ENCODE data around the gene CCDC33.

Gene CCDC33

GRCh38 chr15:74304431-74304830, 68.3 kb downstream of the CCDC33 start:
- Histone ChIP-seq H3K56ac (ENCODE audit: low read length) (no peak overlapping the region), H3K4me2 (ENCODE audit: low read length) (no peak overlapping the region), H2BK15ac (replicated peaks; ENCODE audit: low read depth) (no peak overlapping the region), H3K27me3 (ENCODE audit: insufficient read depth, low read length, poor library complexity) (no peaks in the 10 kb centered on the region), H3K4me3 (ENCODE audit: low read length) (no peak overlapping the region), H3K79me2 (ENCODE audit: control insufficient read depth, insufficient read depth, low read length) (no peaks in the 10 kb centered on the region), H3K36me3 (ENCODE audit: control insufficient read depth, insufficient read depth, low read length) (no peaks in the 10 kb centered on the region), H3K79me1 (ENCODE audit: low read length) (no peaks in the 10 kb centered on the region), H3K23ac (ENCODE audit: low read length) (no peak overlapping the region), H3K18ac (ENCODE audit: low read length) (no peak overlapping the region), H2AK5ac (ENCODE audit: low read length) (no peak overlapping the region), H4K5ac (ENCODE audit: low read length) (no peak overlapping the region), H3K9ac (ENCODE audit: low read length) (no peak overlapping the region), H3K4ac (ENCODE audit: low read depth, low read length) (peak overlapping the region; percentile 18), H3K4me1 (ENCODE audit: control insufficient read depth, low read depth, low read length) (peaks cover 16% of the 10 kb centered on the region), H2BK5ac (ENCODE audit: low read length) (no peak overlapping the region), H3K27ac (ENCODE audit: low read depth, low read length) (no peak overlapping the region), H4K8ac (ENCODE audit: low read depth, low read length) (no peak overlapping the region), H2BK120ac (ENCODE audit: low read depth, low read length) (no peak overlapping the region)
- WGBS (ENCODE audit: extremely low coverage, insufficient coverage, low lambda C conversion rate), result no CpG with 5 or more reads among the region's 12 CpGs
- no peak for DNase-seq

GRCh38 chr15:74305687-74306086, 69.6 kb downstream of the CCDC33 start:
- H3K4me1 ChIP-seq (ENCODE audit: control insufficient read depth, low read depth, low read length), result peaks cover 16% of the 10 kb centered on the region
- WGBS (ENCODE audit: extremely low coverage, insufficient coverage, low lambda C conversion rate), result no CpG with 5 or more reads among the region's 7 CpGs

GRCh38 chr15:74306781-74307217, 70.7 kb downstream of the CCDC33 start:
- no peak overlapping the region for H3K23ac ChIP-seq (ENCODE audit: low read length)
- H3K27ac ChIP-seq (ENCODE audit: low read depth, low read length), result no peak overlapping the region
- peak overlapping the region; percentile 71 for H3K56ac ChIP-seq (ENCODE audit: low read length)
- peak; percentile 84 for DNase-seq
- H2AK5ac ChIP-seq (ENCODE audit: low read length), result no peak overlapping the region
- H3K4me3 ChIP-seq (ENCODE audit: low read length), result no peak overlapping the region
- no peak overlapping the region for H3K18ac ChIP-seq (ENCODE audit: low read length)
- no CpG with 5 or more reads among the region's 10 CpGs for WGBS (ENCODE audit: extremely low coverage, insufficient coverage, low lambda C conversion rate)
- no peaks in the 10 kb centered on the region for H3K79me1 ChIP-seq (ENCODE audit: low read length)
- no peak overlapping the region for H2BK120ac ChIP-seq (ENCODE audit: low read depth, low read length)
- H4K5ac ChIP-seq (ENCODE audit: low read length), result no peak overlapping the region
- peak overlapping the region; percentile 26 for H3K9ac ChIP-seq (ENCODE audit: low read length)
- H2BK15ac ChIP-seq (replicated peaks; ENCODE audit: low read depth), result no peak overlapping the region
- no peaks in the 10 kb centered on the region for H3K79me2 ChIP-seq (ENCODE audit: control insufficient read depth, insufficient read depth, low read length)
- no peak overlapping the region for H3K4me2 ChIP-seq (ENCODE audit: low read length)
- H3K36me3 ChIP-seq (ENCODE audit: control insufficient read depth, insufficient read depth, low read length), result no peaks in the 10 kb centered on the region
- H3K4ac ChIP-seq (ENCODE audit: low read depth, low read length), result peak overlapping the region; percentile 1
- H4K8ac ChIP-seq (ENCODE audit: low read depth, low read length), result no peak overlapping the region
- H2BK5ac ChIP-seq (ENCODE audit: low read length), result no peak overlapping the region
- H3K27me3 ChIP-seq (ENCODE audit: insufficient read depth, low read length, poor library complexity), result no peaks in the 10 kb centered on the region
- H3K4me1 ChIP-seq (ENCODE audit: control insufficient read depth, low read depth, low read length), result peaks cover 16% of the 10 kb centered on the region

More at GRCh38 chr15:74305687-74306086, 69.6 kb downstream of the CCDC33 start:
- Histone ChIP-seq H3K36me3 (ENCODE audit: control insufficient read depth, insufficient read depth, low read length) (no peaks in the 10 kb centered on the region), H3K18ac (ENCODE audit: low read length) (no peak overlapping the region), H2BK15ac (replicated peaks; ENCODE audit: low read depth) (no peak overlapping the region), H2AK5ac (ENCODE audit: low read length) (no peak overlapping the region), H3K56ac (ENCODE audit: low read length) (no peak overlapping the region), H3K27ac (ENCODE audit: low read depth, low read length) (no peak overlapping the region), H2BK5ac (ENCODE audit: low read length) (no peak overlapping the region), H3K23ac (ENCODE audit: low read length) (no peak overlapping the region), H2BK120ac (ENCODE audit: low read depth, low read length) (no peak overlapping the region), H3K4me3 (ENCODE audit: low read length) (no peak overlapping the region), H4K8ac (ENCODE audit: low read depth, low read length) (no peak overlapping the region), H3K79me1 (ENCODE audit: low read length) (no peaks in the 10 kb centered on the region), H3K4ac (ENCODE audit: low read depth, low read length) (no peak overlapping the region), H3K27me3 (ENCODE audit: insufficient read depth, low read length, poor library complexity) (no peaks in the 10 kb centered on the region), H3K4me2 (ENCODE audit: low read length) (no peak overlapping the region), H3K9ac (ENCODE audit: low read length) (no peak overlapping the region), H3K79me2 (ENCODE audit: control insufficient read depth, insufficient read depth, low read length) (no peaks in the 10 kb centered on the region), H4K5ac (ENCODE audit: low read length) (no peak overlapping the region)
- no peak for DNase-seq

GRCh38 chr15:74307827-74308811, 72.0 kb downstream of the CCDC33 start:
- no peak overlapping the region for H2BK5ac ChIP-seq (ENCODE audit: low read length)
- H3K4me1 ChIP-seq (ENCODE audit: control insufficient read depth, low read depth, low read length), result peaks cover 16% of the 10 kb centered on the region
- peak overlapping the region; percentile 37 for H3K4me2 ChIP-seq (ENCODE audit: low read length)
- H4K5ac ChIP-seq (ENCODE audit: low read length), result no peak overlapping the region
- H4K8ac ChIP-seq (ENCODE audit: low read depth, low read length), result no peak overlapping the region
- no peaks in the 10 kb centered on the region for H3K79me1 ChIP-seq (ENCODE audit: low read length)
- no peak overlapping the region for H2AK5ac ChIP-seq (ENCODE audit: low read length)
- no CpG with 5 or more reads among the region's 19 CpGs for WGBS (ENCODE audit: extremely low coverage, insufficient coverage, low lambda C conversion rate)
- H3K79me2 ChIP-seq (ENCODE audit: control insufficient read depth, insufficient read depth, low read length), result no peaks in the 10 kb centered on the region
- H3K9ac ChIP-seq (ENCODE audit: low read length), result peak overlapping the region; percentile 38
- DNase-seq, result peak; percentile 82
- H2BK15ac ChIP-seq (replicated peaks; ENCODE audit: low read depth), result no peak overlapping the region
- no peaks in the 10 kb centered on the region for H3K27me3 ChIP-seq (ENCODE audit: insufficient read depth, low read length, poor library complexity)
- no peak overlapping the region for H3K4ac ChIP-seq (ENCODE audit: low read depth, low read length)
- peak overlapping the region; percentile 75 for H3K56ac ChIP-seq (ENCODE audit: low read length)
- H3K27ac ChIP-seq (ENCODE audit: low read depth, low read length), result no peak overlapping the region
- no peak overlapping the region for H3K4me3 ChIP-seq (ENCODE audit: low read length)
- no peak overlapping the region for H3K23ac ChIP-seq (ENCODE audit: low read length)
- no peak overlapping the region for H3K18ac ChIP-seq (ENCODE audit: low read length)
- no peak overlapping the region for H2BK120ac ChIP-seq (ENCODE audit: low read depth, low read length)
- no peaks in the 10 kb centered on the region for H3K36me3 ChIP-seq (ENCODE audit: control insufficient read depth, insufficient read depth, low read length)

- no CpG with 5 or more reads among the region's 13 CpGs for WGBS (ENCODE audit: extremely low coverage, insufficient coverage, low lambda C conversion rate)
These were observed 75.8 kb downstream of the CCDC33 start for GRCh38 chr15:74311734-74312444.

More at GRCh38 chr15:74311734-74312444, 75.8 kb downstream of the CCDC33 start:
- DNase-seq, result peak; percentile 70
- no peak overlapping the region for H2AK5ac ChIP-seq (ENCODE audit: low read length)
- peak overlapping the region; percentile 36 for H3K56ac ChIP-seq (ENCODE audit: low read length)
- no peak overlapping the region for H3K23ac ChIP-seq (ENCODE audit: low read length)
- H3K36me3 ChIP-seq (ENCODE audit: control insufficient read depth, insufficient read depth, low read length), result no peaks in the 10 kb centered on the region
- no peak overlapping the region for H3K9ac ChIP-seq (ENCODE audit: low read length)
- no peak overlapping the region for H3K4ac ChIP-seq (ENCODE audit: low read depth, low read length)
- H3K4me3 ChIP-seq (ENCODE audit: low read length), result no peak overlapping the region
- no peak overlapping the region for H2BK5ac ChIP-seq (ENCODE audit: low read length)
- H3K79me2 ChIP-seq (ENCODE audit: control insufficient read depth, insufficient read depth, low read length), result no peaks in the 10 kb centered on the region
- peaks cover 15% of the 10 kb centered on the region for H3K4me1 ChIP-seq (ENCODE audit: control insufficient read depth, low read depth, low read length)
- H3K79me1 ChIP-seq (ENCODE audit: low read length), result no peaks in the 10 kb centered on the region
- no peak overlapping the region for H4K5ac ChIP-seq (ENCODE audit: low read length)
- H2BK120ac ChIP-seq (ENCODE audit: low read depth, low read length), result no peak overlapping the region
- H4K8ac ChIP-seq (ENCODE audit: low read depth, low read length), result no peak overlapping the region
- H2BK15ac ChIP-seq (replicated peaks; ENCODE audit: low read depth), result no peak overlapping the region
- H3K27me3 ChIP-seq (ENCODE audit: insufficient read depth, low read length, poor library complexity), result no peaks in the 10 kb centered on the region
- H3K4me2 ChIP-seq (ENCODE audit: low read length), result no peak overlapping the region
- no peak overlapping the region for H3K27ac ChIP-seq (ENCODE audit: low read depth, low read length)
- H3K18ac ChIP-seq (ENCODE audit: low read length), result no peak overlapping the region
